Measurements from ENCODE around the gene GNAQ. TPM values are rescaled to one million over a fixed set of nuclear protein-coding genes. Genes with fewer than 3 reads are reported as not detected.

GNAQ gene
- total and polyA plus RNA-seq, 2 of the 13 experiments (the other 11 are each of a cell fraction or from before 2014, with no cell fraction given), result 16.5 to 17.7 TPM

DNA sequence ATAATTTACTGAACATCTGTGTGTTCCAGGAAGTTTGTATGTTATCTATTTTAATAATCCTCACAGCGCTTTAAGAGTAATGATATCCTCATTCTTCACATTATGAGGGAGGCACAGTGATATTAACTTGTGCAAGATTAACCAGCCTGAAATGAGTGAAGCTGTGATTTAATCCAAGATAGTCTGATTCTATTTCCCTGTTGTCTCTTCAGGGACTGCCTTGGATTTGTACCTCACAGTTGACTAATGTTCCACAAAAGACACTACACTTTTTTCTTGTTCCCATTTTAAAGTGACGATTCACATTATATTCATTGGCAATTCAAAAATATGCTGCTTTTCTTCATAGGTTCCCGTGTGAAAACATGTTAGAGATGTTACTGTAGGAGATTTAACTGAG is 258.2 kb downstream of the GNAQ start (continued):
- no peak for TF ChIP-seq DNMT1 (CRISPR knock-in tag; IDR thresholded peaks at IDR 0.05)
- no peak for TF ChIP-seq ZNF530 (CRISPR knock-in tag; IDR thresholded peaks at IDR 0.05; ENCODE audit: low read depth)
- TF ChIP-seq, protein P1, sequence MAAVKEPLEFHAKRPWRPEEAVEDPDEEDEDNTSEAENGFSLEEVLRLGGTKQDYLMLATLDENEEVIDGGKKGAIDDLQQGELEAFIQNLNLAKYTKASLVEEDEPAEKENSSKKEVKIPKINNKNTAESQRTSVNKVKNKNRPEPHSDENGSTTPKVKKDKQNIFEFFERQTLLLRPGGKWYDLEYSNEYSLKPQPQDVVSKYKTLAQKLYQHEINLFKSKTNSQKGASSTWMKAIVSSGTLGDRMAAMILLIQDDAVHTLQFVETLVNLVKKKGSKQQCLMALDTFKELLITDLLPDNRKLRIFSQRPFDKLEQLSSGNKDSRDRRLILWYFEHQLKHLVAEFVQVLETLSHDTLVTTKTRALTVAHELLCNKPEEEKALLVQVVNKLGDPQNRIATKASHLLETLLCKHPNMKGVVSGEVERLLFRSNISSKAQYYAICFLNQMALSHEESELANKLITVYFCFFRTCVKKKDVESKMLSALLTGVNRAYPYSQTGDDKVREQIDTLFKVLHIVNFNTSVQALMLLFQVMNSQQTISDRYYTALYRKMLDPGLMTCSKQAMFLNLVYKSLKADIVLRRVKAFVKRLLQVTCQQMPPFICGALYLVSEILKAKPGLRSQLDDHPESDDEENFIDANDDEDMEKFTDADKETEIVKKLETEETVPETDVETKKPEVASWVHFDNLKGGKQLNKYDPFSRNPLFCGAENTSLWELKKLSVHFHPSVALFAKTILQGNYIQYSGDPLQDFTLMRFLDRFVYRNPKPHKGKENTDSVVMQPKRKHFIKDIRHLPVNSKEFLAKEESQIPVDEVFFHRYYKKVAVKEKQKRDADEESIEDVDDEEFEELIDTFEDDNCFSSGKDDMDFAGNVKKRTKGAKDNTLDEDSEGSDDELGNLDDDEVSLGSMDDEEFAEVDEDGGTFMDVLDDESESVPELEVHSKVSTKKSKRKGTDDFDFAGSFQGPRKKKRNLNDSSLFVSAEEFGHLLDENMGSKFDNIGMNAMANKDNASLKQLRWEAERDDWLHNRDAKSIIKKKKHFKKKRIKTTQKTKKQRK (IDR thresholded peaks at IDR 0.05; ENCODE audit: low read length), result no peak
- no peak for TF ChIP-seq RXRB (CRISPR knock-in tag; IDR thresholded peaks at IDR 0.05; ENCODE audit: borderline replicate concordance)
- no peak for TF ChIP-seq THAP11 (CRISPR knock-in tag; IDR thresholded peaks at IDR 0.05)
- TF ChIP-seq, protein P2, sequence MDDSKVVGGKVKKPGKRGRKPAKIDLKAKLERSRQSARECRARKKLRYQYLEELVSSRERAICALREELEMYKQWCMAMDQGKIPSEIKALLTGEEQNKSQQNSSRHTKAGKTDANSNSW (CRISPR knock-in tag; IDR thresholded peaks at IDR 0.05; ENCODE audit: borderline replicate concordance), result no peak
- TF ChIP-seq ZFY (CRISPR knock-in tag; IDR thresholded peaks at IDR 0.05), result no peak
- TF ChIP-seq ATAD3A (CRISPR knock-in tag; IDR thresholded peaks at IDR 0.05), result no peak
- TF ChIP-seq, protein P3, sequence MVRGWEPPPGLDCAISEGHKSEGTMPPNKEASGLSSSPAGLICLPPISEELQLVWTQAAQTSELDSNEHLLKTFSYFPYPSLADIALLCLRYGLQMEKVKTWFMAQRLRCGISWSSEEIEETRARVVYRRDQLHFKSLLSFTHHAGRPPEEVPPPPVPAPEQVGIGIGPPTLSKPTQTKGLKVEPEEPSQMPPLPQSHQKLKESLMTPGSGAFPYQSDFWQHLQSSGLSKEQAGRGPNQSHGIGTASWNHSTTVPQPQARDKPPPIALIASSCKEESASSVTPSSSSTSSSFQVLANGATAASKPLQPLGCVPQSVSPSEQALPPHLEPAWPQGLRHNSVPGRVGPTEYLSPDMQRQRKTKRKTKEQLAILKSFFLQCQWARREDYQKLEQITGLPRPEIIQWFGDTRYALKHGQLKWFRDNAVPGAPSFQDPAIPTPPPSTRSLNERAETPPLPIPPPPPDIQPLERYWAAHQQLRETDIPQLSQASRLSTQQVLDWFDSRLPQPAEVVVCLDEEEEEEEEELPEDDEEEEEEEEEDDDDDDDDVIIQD (CRISPR knock-in tag; IDR thresholded peaks at IDR 0.05; ENCODE audit: low read depth), result no peak

DNA sequence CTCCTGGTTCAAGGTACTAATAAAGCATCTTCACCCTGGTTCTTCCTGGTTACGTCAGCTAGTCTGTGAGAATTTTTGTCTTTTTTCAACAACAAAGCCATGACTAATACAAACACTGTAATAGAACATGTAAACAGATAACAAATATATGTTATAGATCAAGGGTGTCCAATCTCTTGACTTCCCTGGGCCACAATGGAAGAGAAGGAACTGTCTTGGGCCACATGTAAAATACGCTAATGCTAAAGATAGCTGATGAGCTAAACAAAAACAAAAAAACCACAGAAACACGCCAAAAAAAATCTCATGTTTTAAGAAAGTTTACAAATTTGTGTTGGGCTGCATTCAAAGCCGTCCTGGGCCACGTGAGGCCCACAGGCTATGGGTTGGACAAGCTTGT is 259.0 kb downstream of the GNAQ start:
- intact Hi-C loops (cut with micrococcal nuclease; ENCODE audit: unreplicated experiment), result no loop called here
- no peaks in the 10 kb centered on the region for H3K9me3 ChIP-seq (ENCODE audit: low read length)
- no peaks in the 10 kb centered on the region for H3K36me3 ChIP-seq (replicated peaks in 1 of 2; ENCODE audit: control insufficient read depth in 1 of 2, insufficient read depth in 2 of 2, low read length in 2 of 2)
- 96% methylated on average over 5 of the region's 5 CpGs for WGBS (ENCODE audit: low lambda C conversion rate)
- H3K27me3 ChIP-seq (ENCODE audit: control insufficient read depth in 1 of 2, insufficient read depth in 2 of 2, low read length in 2 of 2), result no peaks in the 10 kb centered on the region
- H2AFZ ChIP-seq (ENCODE audit: low read length), result no peak overlapping the region
- H3K27ac ChIP-seq (ENCODE audit: extremely low read length, insufficient read depth, low read length), result no peak overlapping the region
- no peak overlapping the region for H3K9ac ChIP-seq (ENCODE audit: insufficient read depth, low read depth, low read length)
- ChIA-PET POLR2A (no interaction called here), CTCF (ENCODE audit: low intra/inter-chr PET ratio, low total read pairs) (no interaction called here)
- H3K4me1 ChIP-seq (ENCODE audit: insufficient read depth, low read length), result no peaks in the 10 kb centered on the region
- in situ Hi-C loops (cut with HindIII; ENCODE audit: extremely low pct_ligation_motif_present, low pct_unique_long_range_greater_than_20kb), result no loop called here
- ATAC-seq (no peak), FAIRE-seq (no peak), DNase-seq (ENCODE audit: low spot score) (no peak)
- no peak overlapping the region for H3K4me3 ChIP-seq (replicated peaks in 1 of 3; ENCODE audit: insufficient read depth in 1 of 3, low read depth in 2 of 3, low read length in 3 of 3)
- no peaks in the 10 kb centered on the region for H4K20me1 ChIP-seq (ENCODE audit: insufficient read depth, low read length)
- no TSS peak for BruUV-seq (replicated peaks)
- no peaks in the 10 kb centered on the region for H3K79me2 ChIP-seq (ENCODE audit: insufficient read depth, low read length)
- H3K4me2 ChIP-seq (ENCODE audit: low read depth, low read length), result no peak overlapping the region
- TF ChIP-seq, protein P4, sequence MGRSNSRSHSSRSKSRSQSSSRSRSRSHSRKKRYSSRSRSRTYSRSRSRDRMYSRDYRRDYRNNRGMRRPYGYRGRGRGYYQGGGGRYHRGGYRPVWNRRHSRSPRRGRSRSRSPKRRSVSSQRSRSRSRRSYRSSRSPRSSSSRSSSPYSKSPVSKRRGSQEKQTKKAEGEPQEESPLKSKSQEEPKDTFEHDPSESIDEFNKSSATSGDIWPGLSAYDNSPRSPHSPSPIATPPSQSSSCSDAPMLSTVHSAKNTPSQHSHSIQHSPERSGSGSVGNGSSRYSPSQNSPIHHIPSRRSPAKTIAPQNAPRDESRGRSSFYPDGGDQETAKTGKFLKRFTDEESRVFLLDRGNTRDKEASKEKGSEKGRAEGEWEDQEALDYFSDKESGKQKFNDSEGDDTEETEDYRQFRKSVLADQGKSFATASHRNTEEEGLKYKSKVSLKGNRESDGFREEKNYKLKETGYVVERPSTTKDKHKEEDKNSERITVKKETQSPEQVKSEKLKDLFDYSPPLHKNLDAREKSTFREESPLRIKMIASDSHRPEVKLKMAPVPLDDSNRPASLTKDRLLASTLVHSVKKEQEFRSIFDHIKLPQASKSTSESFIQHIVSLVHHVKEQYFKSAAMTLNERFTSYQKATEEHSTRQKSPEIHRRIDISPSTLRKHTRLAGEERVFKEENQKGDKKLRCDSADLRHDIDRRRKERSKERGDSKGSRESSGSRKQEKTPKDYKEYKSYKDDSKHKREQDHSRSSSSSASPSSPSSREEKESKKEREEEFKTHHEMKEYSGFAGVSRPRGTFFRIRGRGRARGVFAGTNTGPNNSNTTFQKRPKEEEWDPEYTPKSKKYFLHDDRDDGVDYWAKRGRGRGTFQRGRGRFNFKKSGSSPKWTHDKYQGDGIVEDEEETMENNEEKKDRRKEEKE (IDR thresholded peaks at IDR 0.05), result no peak
- TF ChIP-seq ZNF207 (IDR thresholded peaks at IDR 0.05; ENCODE audit: borderline replicate concordance) (no peak), HIVEP1 (CRISPR knock-in tag; IDR thresholded peaks at IDR 0.05) (no peak)
- TF ChIP-seq, protein P5, sequence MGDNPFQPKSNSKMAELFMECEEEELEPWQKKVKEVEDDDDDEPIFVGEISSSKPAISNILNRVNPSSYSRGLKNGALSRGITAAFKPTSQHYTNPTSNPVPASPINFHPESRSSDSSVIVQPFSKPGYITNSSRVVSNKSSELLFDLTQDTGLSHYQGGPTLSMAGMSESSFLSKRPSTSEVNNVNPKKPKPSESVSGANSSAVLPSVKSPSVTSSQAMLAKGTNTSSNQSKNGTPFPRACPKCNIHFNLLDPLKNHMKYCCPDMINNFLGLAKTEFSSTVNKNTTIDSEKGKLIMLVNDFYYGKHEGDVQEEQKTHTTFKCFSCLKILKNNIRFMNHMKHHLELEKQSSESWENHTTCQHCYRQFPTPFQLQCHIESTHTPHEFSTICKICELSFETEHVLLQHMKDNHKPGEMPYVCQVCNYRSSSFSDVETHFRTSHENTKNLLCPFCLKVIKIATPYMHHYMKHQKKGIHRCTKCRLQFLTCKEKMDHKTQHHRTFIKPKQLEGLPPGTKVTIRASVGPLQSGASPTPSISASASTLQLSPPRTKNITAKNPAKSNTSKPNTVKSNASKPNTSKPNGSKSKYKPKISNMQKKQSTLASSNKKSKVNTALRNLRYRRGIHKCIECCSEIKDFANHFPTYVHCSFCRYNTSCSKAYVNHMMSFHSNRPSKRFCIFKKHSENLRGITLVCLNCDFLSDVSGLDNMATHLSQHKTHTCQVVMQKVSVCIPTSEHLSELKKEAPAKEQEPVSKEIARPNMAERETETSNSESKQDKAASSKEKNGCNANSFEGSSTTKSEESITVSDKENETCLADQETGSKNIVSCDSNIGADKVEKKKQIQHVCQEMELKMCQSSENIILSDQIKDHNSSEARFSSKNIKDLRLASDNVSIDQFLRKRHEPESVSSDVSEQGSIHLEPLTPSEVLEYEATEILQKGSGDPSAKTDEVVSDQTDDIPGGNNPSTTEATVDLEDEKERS (CRISPR knock-in tag; IDR thresholded peaks at IDR 0.05), result no peak

All from HepG2 (cell line).